ENCODE measurements around the gene CPO. TPM values are rescaled to one million over a fixed set of nuclear protein-coding genes. Genes with fewer than 3 reads are reported as not detected.

The CPO gene
- total RNA-seq, 2 experiments from 2014 or later = not detected

DNA sequence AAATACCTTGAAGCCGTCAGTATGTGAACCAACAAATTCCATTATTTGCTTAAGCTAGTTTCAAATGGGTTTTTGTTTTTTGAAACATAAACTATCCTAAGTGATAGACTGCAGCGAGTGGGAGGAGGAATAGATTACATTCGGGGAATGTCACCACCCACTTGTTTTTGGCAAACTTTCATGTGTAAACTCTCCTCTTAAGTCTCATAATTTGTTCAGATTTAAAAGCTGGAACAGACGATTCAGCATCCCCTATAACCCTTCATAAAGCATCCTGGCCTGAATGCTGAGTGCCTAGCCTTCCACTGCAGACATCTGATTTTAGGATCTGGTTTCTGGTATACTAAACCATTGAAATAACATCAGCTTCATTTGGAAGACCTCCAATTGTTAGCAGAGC, 51.0 kb downstream of the CPO start:
- H3K4me1 Mint-ChIP-seq (ENCODE audit: low read depth) = peaks cover 31% of the 10 kb centered on the region
- no peak overlapping the region for H3K27ac Mint-ChIP-seq
- no peaks in the 10 kb centered on the region for H3K9me3 Mint-ChIP-seq
- intact Hi-C loops (cut with micrococcal nuclease) = no loop called here
- H3K36me3 Mint-ChIP-seq (ENCODE audit: low read depth) = no peaks in the 10 kb centered on the region
- DNase-seq = no peak
- no peak overlapping the region for H3K4me3 Mint-ChIP-seq
- CTCF ChIA-PET = no interaction called here
- H3K27me3 Mint-ChIP-seq (ENCODE audit: low read depth) = no peaks in the 10 kb centered on the region

DNA sequence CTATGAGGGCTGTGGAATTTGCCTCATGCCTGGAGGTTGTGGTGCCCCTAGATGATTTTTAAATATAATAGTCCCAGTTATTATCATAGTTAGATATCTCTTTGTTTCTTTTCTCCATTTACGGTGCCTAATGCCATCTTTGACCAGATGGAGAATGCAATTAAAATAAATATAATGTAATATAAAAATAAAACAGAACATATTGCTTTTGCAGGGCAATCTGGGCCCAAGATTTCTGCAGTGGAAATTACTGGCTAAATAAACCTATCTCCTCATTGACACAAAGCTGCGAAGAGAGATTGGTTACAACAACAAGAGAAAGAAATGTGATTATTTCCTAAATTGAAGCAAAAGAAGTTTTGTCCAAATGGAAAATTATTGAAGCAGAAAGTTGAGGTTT, 51.8 kb downstream of the CPO start:
- CTCF ChIA-PET = no interaction called here
- Mint-ChIP-seq H3K27ac (no peak overlapping the region), H3K4me1 (ENCODE audit: low read depth) (peaks cover 27% of the 10 kb centered on the region)

DNA sequence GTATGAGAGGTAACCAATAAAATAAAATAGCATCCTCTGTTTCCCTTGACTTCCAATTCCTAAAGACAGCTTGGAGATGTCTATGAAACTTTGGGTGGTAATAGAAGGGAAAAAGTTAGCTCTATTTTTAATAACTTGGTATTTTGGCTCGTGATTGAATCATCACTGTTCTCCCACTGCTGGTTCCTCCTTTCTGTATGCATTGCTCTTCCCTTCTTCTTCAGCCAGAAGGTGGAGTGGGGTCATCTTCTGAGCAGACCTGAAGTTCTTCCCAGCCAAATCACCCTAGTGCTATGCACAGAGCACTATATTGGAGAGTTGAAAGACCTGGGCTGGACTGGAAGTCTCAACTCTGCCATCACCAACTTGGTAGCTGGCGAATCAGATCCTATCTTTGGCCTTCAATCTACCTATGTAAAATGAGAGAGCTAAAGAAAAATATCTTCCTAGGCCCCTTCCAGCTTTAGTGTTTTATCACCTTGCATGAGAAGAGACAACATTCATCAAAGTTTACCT, 54.1 kb downstream of the CPO start:
- Mint-ChIP-seq H3K4me1 (ENCODE audit: low read depth) (peaks cover 14% of the 10 kb centered on the region), H3K9me3 (peaks cover 2% of the 10 kb centered on the region), H3K27me3 (ENCODE audit: low read depth) (peaks cover 2% of the 10 kb centered on the region), H3K27ac (no peak overlapping the region), H3K4me3 (no peak overlapping the region), H3K36me3 (ENCODE audit: low read depth) (no peaks in the 10 kb centered on the region)
- intact Hi-C loops (cut with micrococcal nuclease) = no loop called here
- CTCF ChIA-PET = no interaction called here
- DNase-seq = no peak

More for the DNA sequence above, 51.8 kb downstream of the CPO start:
- no peaks in the 10 kb centered on the region for H3K36me3 Mint-ChIP-seq (ENCODE audit: low read depth)
- no peaks in the 10 kb centered on the region for H3K9me3 Mint-ChIP-seq
- no peak for DNase-seq
- H3K27me3 Mint-ChIP-seq (ENCODE audit: low read depth) = no peaks in the 10 kb centered on the region
- no peak overlapping the region for H3K4me3 Mint-ChIP-seq
- intact Hi-C loops (cut with micrococcal nuclease) = no loop called here

DNA sequence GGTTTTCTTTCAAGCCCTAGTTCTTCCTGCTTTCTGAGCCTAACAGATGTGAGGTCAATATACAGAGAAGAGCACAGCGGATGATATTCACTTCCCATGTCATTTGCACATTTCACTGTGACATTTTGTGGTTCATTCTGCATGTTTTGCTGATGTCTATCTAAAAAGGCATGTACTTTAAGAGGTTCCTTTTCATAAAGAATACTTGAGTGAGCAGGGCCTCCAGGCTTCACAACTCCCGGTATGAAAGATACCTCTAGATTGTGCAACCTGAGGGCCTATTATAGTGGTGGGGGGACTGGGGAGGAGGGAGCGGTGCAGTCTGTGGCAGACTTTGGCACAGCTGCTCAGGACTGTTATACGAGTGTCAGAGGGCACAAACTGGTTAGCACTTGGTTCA, 54.6 kb downstream of the CPO start:
- CTCF ChIA-PET = no interaction called here

DNA sequence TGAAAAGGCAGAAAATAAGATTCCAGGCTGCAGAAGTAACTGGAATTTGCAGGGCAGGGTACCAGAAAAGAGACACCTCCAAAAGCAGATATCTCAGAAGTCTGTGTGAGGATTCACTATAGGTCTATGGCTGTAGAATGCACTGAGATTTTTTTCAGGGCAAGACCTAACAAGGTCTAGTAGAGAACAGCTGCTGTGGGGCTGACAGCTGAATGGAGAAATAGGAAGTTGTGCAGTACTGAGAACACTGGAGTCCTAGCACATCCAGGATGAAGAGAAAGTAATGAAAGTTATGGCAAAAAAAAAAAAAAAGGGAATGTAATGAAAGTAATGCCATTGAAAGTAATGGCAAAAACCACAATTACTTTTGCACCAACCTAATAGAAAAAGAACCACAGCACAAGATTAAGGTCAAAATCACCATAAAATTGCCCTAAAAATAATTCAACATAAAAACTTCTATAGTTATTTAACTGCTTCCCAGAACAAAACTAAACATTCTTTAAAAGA, 57.3 kb downstream of the CPO start:
- intact Hi-C loops (cut with micrococcal nuclease) = no loop called here
- H3K36me3 Mint-ChIP-seq (ENCODE audit: low read depth) = no peaks in the 10 kb centered on the region
- no peak for DNase-seq
- peaks cover 2% of the 10 kb centered on the region for H3K27me3 Mint-ChIP-seq (ENCODE audit: low read depth)
- H3K27ac Mint-ChIP-seq = no peak overlapping the region
- H3K4me3 Mint-ChIP-seq = no peak overlapping the region
- peaks cover 4% of the 10 kb centered on the region for H3K4me1 Mint-ChIP-seq (ENCODE audit: low read depth)
- peaks cover 6% of the 10 kb centered on the region for H3K9me3 Mint-ChIP-seq
- CTCF ChIA-PET = interaction anchor here (0.7 kb wide), 2 partner anchors 293 to 471 kb away, joined by 3 read pairs; no protein-coding TSS in a partner anchor

More for the DNA sequence above, 54.6 kb downstream of the CPO start:
- Mint-ChIP-seq H3K4me3 (no peak overlapping the region), H3K4me1 (ENCODE audit: low read depth) (peaks cover 12% of the 10 kb centered on the region), H3K36me3 (ENCODE audit: low read depth) (no peaks in the 10 kb centered on the region), H3K9me3 (peaks cover 2% of the 10 kb centered on the region), H3K27me3 (ENCODE audit: low read depth) (peaks cover 2% of the 10 kb centered on the region), H3K27ac (no peak overlapping the region)
- DNase-seq = no peak
- intact Hi-C loops (cut with micrococcal nuclease) = no loop called here

DNA sequence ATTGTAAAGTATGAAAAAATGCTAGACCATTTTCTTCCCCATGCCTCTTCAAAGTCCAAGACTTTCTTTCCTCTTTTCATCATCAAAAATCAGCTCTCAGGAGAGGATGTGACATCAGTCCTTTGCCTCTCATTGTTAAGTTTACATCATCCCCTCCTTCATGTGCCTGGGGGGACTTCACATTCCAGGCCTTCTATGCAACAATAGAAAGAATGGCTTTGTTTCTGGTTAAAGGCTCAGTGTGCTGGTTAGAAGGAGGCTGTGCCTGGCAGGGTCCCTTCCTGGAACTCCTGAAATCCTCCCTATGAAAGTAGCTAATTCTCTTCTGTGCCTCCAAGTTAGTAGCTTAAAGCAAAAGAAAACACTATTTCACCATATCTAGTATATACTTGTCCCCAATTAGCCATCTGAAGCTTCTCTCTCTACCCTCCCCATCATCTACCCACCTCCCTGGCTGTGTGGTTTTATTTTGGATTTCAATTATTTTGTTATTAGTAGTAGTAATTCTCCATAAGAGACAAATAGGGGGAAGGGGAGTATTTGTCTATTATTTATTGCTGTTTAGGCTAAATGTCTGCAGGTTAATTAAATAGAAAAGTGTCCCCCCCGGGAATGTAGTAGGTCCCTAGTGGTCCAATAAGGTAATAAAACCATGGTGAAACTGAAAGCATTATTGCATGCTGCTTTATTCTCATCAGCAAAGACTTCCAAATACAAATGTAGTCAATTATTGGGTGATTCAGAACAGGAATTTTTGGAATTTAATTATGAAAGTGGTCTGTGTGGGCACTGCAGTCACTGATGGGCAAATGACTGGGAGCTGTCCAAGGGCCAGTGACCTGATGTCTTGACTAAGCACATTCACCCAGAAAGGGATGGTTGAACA, 69.0 kb downstream of the CPO start:
- Mint-ChIP-seq H3K9me3 (peaks cover 2% of the 10 kb centered on the region), H3K27ac (no peak overlapping the region), H3K36me3 (ENCODE audit: low read depth) (no peaks in the 10 kb centered on the region), H3K4me3 (no peak overlapping the region), H3K4me1 (ENCODE audit: low read depth) (no peaks in the 10 kb centered on the region), H3K27me3 (ENCODE audit: low read depth) (no peaks in the 10 kb centered on the region)
- intact Hi-C loops (cut with micrococcal nuclease) = no loop called here
- DNase-seq = no peak
- CTCF ChIA-PET = interaction anchor here (0.5 kb wide), 1 partner anchor 1060 kb away, joined by 3 read pairs; no protein-coding TSS in a partner anchor

DNA sequence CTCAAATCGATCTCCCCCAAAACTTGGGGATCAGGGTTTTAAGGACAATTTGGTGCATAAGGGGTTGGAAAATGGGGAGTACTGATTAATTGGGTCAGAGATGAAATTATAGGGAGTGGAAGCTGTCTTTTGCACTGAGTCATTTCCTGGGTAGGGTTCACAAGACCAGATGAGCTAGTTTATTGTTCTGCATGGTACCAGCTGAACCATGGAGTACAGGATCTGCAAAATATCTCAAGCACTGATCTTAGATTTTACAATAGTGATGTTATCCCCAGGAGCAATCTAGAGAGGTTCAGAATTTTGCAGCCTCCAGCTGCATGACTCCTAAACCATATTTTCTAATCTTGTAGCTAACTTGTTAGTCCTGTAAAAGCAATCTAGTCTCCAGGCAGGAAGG, 73.1 kb downstream of the CPO start:
- Mint-ChIP-seq H3K4me3 (no peak overlapping the region), H3K27ac (no peak overlapping the region), H3K27me3 (ENCODE audit: low read depth) (no peaks in the 10 kb centered on the region), H3K36me3 (ENCODE audit: low read depth) (no peaks in the 10 kb centered on the region), H3K4me1 (ENCODE audit: low read depth) (no peaks in the 10 kb centered on the region), H3K9me3 (no peaks in the 10 kb centered on the region)
- intact Hi-C loops (cut with micrococcal nuclease) = no loop called here
- CTCF ChIA-PET = no interaction called here
- no peak for DNase-seq

DNA sequence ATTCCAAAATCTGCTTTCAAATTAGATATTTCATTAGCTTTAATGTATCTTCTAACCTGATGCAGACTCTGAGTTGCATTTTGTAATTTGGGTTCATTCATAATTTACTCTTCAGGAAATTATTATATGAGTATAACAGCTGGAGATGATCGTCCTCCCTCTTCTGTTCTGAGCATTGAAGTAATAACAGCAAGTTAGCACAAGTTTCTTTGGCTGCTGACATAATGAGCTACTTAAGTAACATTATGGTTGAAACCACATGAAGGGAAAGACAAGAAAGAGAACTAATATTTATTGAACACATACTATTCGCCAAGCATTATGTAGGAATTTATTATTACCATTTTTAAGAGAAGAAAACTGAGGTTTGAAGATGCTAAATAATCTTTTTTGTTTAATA, 75.1 kb downstream of the CPO start:
- H3K27me3 Mint-ChIP-seq (ENCODE audit: low read depth) = no peaks in the 10 kb centered on the region
- CTCF ChIA-PET = no interaction called here

DNA sequence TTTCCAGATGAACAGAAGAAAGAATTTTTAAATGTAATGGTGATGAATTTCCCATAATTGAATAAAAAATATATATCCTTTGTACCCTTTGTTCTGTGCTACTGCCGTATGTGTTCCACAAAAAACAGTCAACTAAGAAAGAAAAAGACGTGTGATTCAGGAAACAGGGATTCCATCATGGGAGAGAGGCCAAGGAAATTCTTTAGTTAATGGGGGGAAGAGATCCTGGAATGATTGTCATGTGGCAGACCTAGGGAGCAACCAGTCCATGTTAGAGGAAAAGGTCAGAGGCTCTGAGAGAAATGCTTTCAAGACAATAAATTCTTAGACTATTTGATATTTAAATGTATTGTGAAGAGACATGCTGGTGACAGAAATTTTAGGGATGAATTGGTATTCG, 76.6 kb downstream of the CPO start:
- DNase-seq = no peak
- intact Hi-C loops (cut with micrococcal nuclease) = no loop called here
- Mint-ChIP-seq H3K4me3 (no peak overlapping the region), H3K4me1 (ENCODE audit: low read depth) (no peaks in the 10 kb centered on the region), H3K27me3 (ENCODE audit: low read depth) (no peaks in the 10 kb centered on the region), H3K27ac (no peak overlapping the region), H3K9me3 (peaks cover 2% of the 10 kb centered on the region), H3K36me3 (ENCODE audit: low read depth) (no peaks in the 10 kb centered on the region)
- CTCF ChIA-PET = no interaction called here

More for the DNA sequence above, 75.1 kb downstream of the CPO start:
- no peak overlapping the region for H3K4me3 Mint-ChIP-seq
- H3K27ac Mint-ChIP-seq = no peak overlapping the region
- H3K9me3 Mint-ChIP-seq = peaks cover 2% of the 10 kb centered on the region
- no peaks in the 10 kb centered on the region for H3K36me3 Mint-ChIP-seq (ENCODE audit: low read depth)
- no peaks in the 10 kb centered on the region for H3K4me1 Mint-ChIP-seq (ENCODE audit: low read depth)
- intact Hi-C loops (cut with micrococcal nuclease) = no loop called here
- DNase-seq = no peak

Other genes with a start within 250 kb of the CPO start
- gene DYTN, start 221.1 kb upstream of the CPO start, total RNA-seq = not detected
- under 1 TPM; 0.86 TPM for gene MDH1B, start 174.2 kb upstream of the CPO start, total RNA-seq
- 10 to 100 TPM; 21.4 to 22.8 TPM for gene FASTKD2, start 173.9 kb upstream of the CPO start, total RNA-seq
- gene KLF7, start 226.4 kb downstream of the CPO start, total RNA-seq = 10 to 100 TPM; 30.1 to 32.2 TPM